ENCODE data around the gene ANKRD55. TPM values are rescaled to one million over a fixed set of nuclear protein-coding genes. Genes with fewer than 3 reads are reported as not detected.

Gene ANKRD55
- total and polyA plus RNA-seq, 2 donors (not counting 1 experiment from before 2014, with no cell fraction given): 0.07 TPM; not detected in 1

GRCh38 chr5:56277573-56277972, 44.4 kb upstream of the ANKRD55 start:
- no peak overlapping the region for H3K27ac ChIP-seq (ENCODE audit: low read length in 2 of 2)
- H4K20me1 ChIP-seq (ENCODE audit: control insufficient read depth, insufficient read depth, low read length, poor library complexity, severe bottlenecking): no peaks in the 10 kb centered on the region
- CTCF ChIA-PET: interaction anchor here (0.8 to 1.3 kb wide), 3 partner anchors 12 to 561 kb away, joined by 3 read pairs; no protein-coding TSS in a partner anchor
- Mint-ChIP-seq H3K27ac (no peak overlapping the region), H3K27me3 (no peaks in the 10 kb centered on the region), H3K9me3 (ENCODE audit: insufficient read depth) (no peaks in the 10 kb centered on the region), H3K4me3 (no peak overlapping the region), H3K4me1 (peaks cover 3% of the 10 kb centered on the region)
- H3K4me3 ChIP-seq (ENCODE audit: control extremely low read depth in 1 of 5, extremely low read depth in 1 of 5, insufficient read depth in 1 of 5, low read depth in 2 of 5, low read length in 4 of 5): no peak overlapping the region
- no peak for TF ChIP-seq EZH2 (IDR thresholded peaks at IDR 0.05; ENCODE audit: borderline replicate concordance, insufficient read depth, low read depth, low read length, poor library complexity, severe bottlenecking)
- no peak for TF ChIP-seq CTCF (IDR thresholded peaks at IDR 0.05)
- intact Hi-C loops (cut with micrococcal nuclease): no loop called here
- H3K36me3 ChIP-seq (replicated peaks in 1 of 2; ENCODE audit: control extremely low read depth in 1 of 2, control insufficient read depth in 1 of 2, extremely low read depth in 1 of 2, insufficient read depth in 2 of 2, low read length in 1 of 2): no peaks in the 10 kb centered on the region
- WGBS (ENCODE audit: insufficient coverage): 66% methylated on average over 2 of the region's 2 CpGs
- H3K27me3 ChIP-seq (replicated peaks in 1 of 4; ENCODE audit: control extremely low read depth in 1 of 4, control insufficient read depth in 3 of 4, insufficient read depth in 4 of 4, low read length in 3 of 4): no peaks in the 10 kb centered on the region
- POLR2A ChIA-PET: no interaction called here
- H3K9me3 ChIP-seq (ENCODE audit: control extremely low read depth in 1 of 3, control insufficient read depth in 2 of 3, insufficient read depth in 1 of 3, low read length in 2 of 3): no peaks in the 10 kb centered on the region
- DNase-seq (no peak), ATAC-seq (ENCODE audit: low read depth) (no peak)
- peaks cover 0 to 6% of the 10 kb centered on the region in 2 donors for H3K4me1 ChIP-seq (ENCODE audit: control insufficient read depth in 2 of 2, insufficient read depth in 2 of 2, low read length in 2 of 2)
- H3K9ac ChIP-seq (ENCODE audit: low read length): no peak overlapping the region
- H2AFZ ChIP-seq (ENCODE audit: insufficient read depth, low read depth, low read length, poor library complexity, severe bottlenecking): no peak overlapping the region
- no peak overlapping the region for H3K4me2 ChIP-seq (replicated peaks; ENCODE audit: low read depth, low read length, poor library complexity, severe bottlenecking)
- H3K79me2 ChIP-seq (ENCODE audit: control insufficient read depth, insufficient read depth, low read length): no peaks in the 10 kb centered on the region

- Histone ChIP-seq H3K36me3 (replicated peaks in 1 of 2; ENCODE audit: control extremely low read depth in 1 of 2, control insufficient read depth in 1 of 2, extremely low read depth in 1 of 2, insufficient read depth in 2 of 2, low read length in 1 of 2) (no peaks in the 10 kb centered on the region), H3K4me3 (ENCODE audit: control extremely low read depth in 1 of 5, extremely low read depth in 1 of 5, insufficient read depth in 1 of 5, low read depth in 2 of 5, low read length in 4 of 5) (no peak overlapping the region), H3K9me3 (ENCODE audit: control extremely low read depth in 1 of 3, control insufficient read depth in 2 of 3, insufficient read depth in 1 of 3, low read length in 2 of 3) (no peaks in the 10 kb centered on the region), H4K20me1 (ENCODE audit: control insufficient read depth, insufficient read depth, low read length, poor library complexity, severe bottlenecking) (no peaks in the 10 kb centered on the region), H3K27me3 (replicated peaks in 1 of 4; ENCODE audit: control extremely low read depth in 1 of 4, control insufficient read depth in 3 of 4, insufficient read depth in 4 of 4, low read length in 3 of 4) (no peaks in the 10 kb centered on the region), H3K27ac (ENCODE audit: low read length in 2 of 2) (no peak overlapping the region), H3K4me2 (replicated peaks; ENCODE audit: low read depth, low read length, poor library complexity, severe bottlenecking) (no peak overlapping the region), H3K9ac (ENCODE audit: low read length) (no peak overlapping the region), H3K79me2 (ENCODE audit: control insufficient read depth, insufficient read depth, low read length) (peaks cover 19% of the 10 kb centered on the region), H3K4me1 (ENCODE audit: control insufficient read depth in 2 of 2, insufficient read depth in 2 of 2, low read length in 2 of 2) (peaks cover 23 to 29% of the 10 kb centered on the region in 2 donors), H2AFZ (ENCODE audit: insufficient read depth, low read depth, low read length, poor library complexity, severe bottlenecking) (no peak overlapping the region)
- CTCF ChIA-PET: interaction anchor here (1.0 to 12.9 kb wide), 7 partner anchors 18 to 626 kb away, joined by 4 to 361 read pairs (median 29); no protein-coding TSS in a partner anchor
- H3K27ac Mint-ChIP-seq: no peak overlapping the region
- POLR2A ChIA-PET: no interaction called here
- ATAC-seq (ENCODE audit: low read depth): no peak
- H3K4me3 Mint-ChIP-seq: no peak overlapping the region
- intact Hi-C loops (cut with micrococcal nuclease): loop anchor here (5.0 kb wide), 1 partner anchor 69 kb away; no protein-coding TSS in a partner anchor
- TF ChIP-seq EZH2 (IDR thresholded peaks at IDR 0.05; ENCODE audit: borderline replicate concordance, insufficient read depth, low read depth, low read length, poor library complexity, severe bottlenecking) (no peak), CTCF (IDR thresholded peaks at IDR 0.05) (no peak)
- no peaks in the 10 kb centered on the region for H3K27me3 Mint-ChIP-seq
- 100% methylated on average over 1 of the region's 4 CpGs for WGBS (ENCODE audit: insufficient coverage)
- H3K4me1 Mint-ChIP-seq: peaks cover 21% of the 10 kb centered on the region
- no peak for DNase-seq
- H3K9me3 Mint-ChIP-seq (ENCODE audit: insufficient read depth): no peaks in the 10 kb centered on the region
Observed at GRCh38 chr5:56273376-56273955, 40.3 kb upstream of the ANKRD55 start.

Measured in B cell (primary cell).